Fibroblast of lung (primary cell): ENCODE data around the gene CAMK2G. TPM values are rescaled to one million over a fixed set of nuclear protein-coding genes. Genes with fewer than 3 reads are reported as not detected.

ENCODE experiments used
- DNase-seq, 2 donors: peaks; one replicate each; pipeline versions ENCODE4 v3.0.0 to v3.0.0-alpha.2; 2010; ENCODE audit warnings: low read depth in 2 of 2
- H2AFZ ChIP-seq: 2 replicates; pipeline ENCODE4 v1.5.1; 2012; ENCODE audit warnings: low read length, control low read depth, inconsistent platforms
- H3K27ac ChIP-seq: 2 replicates; pipeline ENCODE4 v1.5.1; 2011; ENCODE audit warnings: low read length, control low read depth; ENCODE audit not compliant: insufficient read depth
- H3K27me3 ChIP-seq: 2 replicates; pipeline ENCODE4 v1.5.1; 2011; ENCODE audit warnings: mild to moderate bottlenecking, low read length; ENCODE audit not compliant: control insufficient read depth, insufficient read depth
- H3K36me3 ChIP-seq: 2 replicates; pipeline ENCODE4 v1.5.1; 2011; ENCODE audit warnings: low read length; ENCODE audit not compliant: control insufficient read depth, insufficient read depth
- H3K4me1 ChIP-seq: 2 replicates; pipeline ENCODE4 v1.5.1; 2011; ENCODE audit warnings: low read length; ENCODE audit not compliant: control insufficient read depth, insufficient read depth; ENCODE audit errors: extremely low read depth
- H3K4me2 ChIP-seq: 2 replicates; pipeline ENCODE4 v1.5.1; 2011; ENCODE audit warnings: low read length, control low read depth; ENCODE audit not compliant: insufficient read depth; ENCODE audit errors: extremely low read depth
- H3K4me3 ChIP-seq, 4 experiments: fragments of 200-600 bp in 1 of 4; sonication (generic) in 1 of 4; replicated peaks in 1 of 4; 2 replicates each; pipeline ENCODE4 v1.5.1; 2011 to 2016; ENCODE audit warnings: low read length in 4 of 4, low read depth in 3 of 4, mild to moderate bottlenecking in 3 of 4, control low read depth in 2 of 4, inconsistent platforms in 1 of 4, mixed read lengths in 1 of 4; ENCODE audit not compliant: insufficient read depth in 1 of 4; ENCODE audit errors: control extremely low read depth in 1 of 4
- H3K79me2 ChIP-seq: 2 replicates; pipeline ENCODE4 v1.5.1; 2012; ENCODE audit warnings: mild to moderate bottlenecking, low read length, inconsistent platforms; ENCODE audit not compliant: control insufficient read depth, insufficient read depth
- H3K9ac ChIP-seq: 2 replicates; pipeline ENCODE4 v1.5.1; 2011; ENCODE audit warnings: mild to moderate bottlenecking, low read length, control low read depth; ENCODE audit not compliant: insufficient read depth
- H3K9me3 ChIP-seq: 2 replicates; pipeline ENCODE4 v1.5.1; 2012; ENCODE audit warnings: low read depth, low read length; ENCODE audit not compliant: control insufficient read depth, insufficient read depth
- H4K20me1 ChIP-seq: 2 replicates; pipeline ENCODE4 v1.5.1; 2011; ENCODE audit warnings: low read length; ENCODE audit not compliant: control insufficient read depth, insufficient read depth; ENCODE audit errors: extremely low read depth
- EZH2 ChIP-seq: IDR thresholded peaks from 2 replicates; pipeline ENCODE4 v1.5.1; 2012; ENCODE audit warnings: low read length, control low read depth, mild to moderate bottlenecking; ENCODE audit errors: missing control alignments
- polyA plus RNA-seq, 2 donors: library from polyadenylated mRNA; depleted of rRNA in 1 of 2; stranded (reverse) in 1 of 2; unstranded in 1 of 2; fragments of >200 nt; gene quantifications; 2 replicates each; pipeline ENCODE4 v1.2.1, GENCODE V29; 2011 to 2012; ENCODE audit warnings: missing spikeins in 1 of 2
- total RNA-seq: library from RNA; depleted of rRNA; stranded (reverse); fragments of >200 nt; gene quantifications from 2 replicates; pipeline ENCODE4 v1.2.1, GENCODE V29; 2014
- TF ChIP-seq, protein P1 (sequence below), 2 donors: IDR thresholded peaks in 1 of 2; conservative IDR thresholded peaks in 1 of 2; 1 replicate in 1 of 2; 2 replicates in 1 of 2; pipeline ENCODE4 v1.5.1; 2011 to 2012; ENCODE audit warnings: low read length in 2 of 2, control low read depth in 1 of 2, inconsistent platforms in 1 of 2, low read depth in 1 of 2, mild to moderate bottlenecking in 1 of 2

The CAMK2G gene
- total and polyA plus RNA-seq, 2 donors (not counting 1 experiment from before 2014, with no cell fraction given) = 25.9 to 32.2 TPM

- no peaks in the 10 kb centered on the region for H3K9me3 ChIP-seq
- H3K27ac ChIP-seq = no peak overlapping the region
- peaks cover 56% of the 10 kb centered on the region for H3K36me3 ChIP-seq
- no peaks in the 10 kb centered on the region for H3K27me3 ChIP-seq
- H3K4me3 ChIP-seq = no peak overlapping the region
- H4K20me1 ChIP-seq = no peaks in the 10 kb centered on the region
- H3K4me1 ChIP-seq = no peaks in the 10 kb centered on the region
- no peak overlapping the region for H3K4me2 ChIP-seq
- H3K9ac ChIP-seq = no peak overlapping the region
- no peak overlapping the region for H2AFZ ChIP-seq
- no peak for DNase-seq
- no peak for TF ChIP-seq EZH2
- TF ChIP-seq, protein P1, sequence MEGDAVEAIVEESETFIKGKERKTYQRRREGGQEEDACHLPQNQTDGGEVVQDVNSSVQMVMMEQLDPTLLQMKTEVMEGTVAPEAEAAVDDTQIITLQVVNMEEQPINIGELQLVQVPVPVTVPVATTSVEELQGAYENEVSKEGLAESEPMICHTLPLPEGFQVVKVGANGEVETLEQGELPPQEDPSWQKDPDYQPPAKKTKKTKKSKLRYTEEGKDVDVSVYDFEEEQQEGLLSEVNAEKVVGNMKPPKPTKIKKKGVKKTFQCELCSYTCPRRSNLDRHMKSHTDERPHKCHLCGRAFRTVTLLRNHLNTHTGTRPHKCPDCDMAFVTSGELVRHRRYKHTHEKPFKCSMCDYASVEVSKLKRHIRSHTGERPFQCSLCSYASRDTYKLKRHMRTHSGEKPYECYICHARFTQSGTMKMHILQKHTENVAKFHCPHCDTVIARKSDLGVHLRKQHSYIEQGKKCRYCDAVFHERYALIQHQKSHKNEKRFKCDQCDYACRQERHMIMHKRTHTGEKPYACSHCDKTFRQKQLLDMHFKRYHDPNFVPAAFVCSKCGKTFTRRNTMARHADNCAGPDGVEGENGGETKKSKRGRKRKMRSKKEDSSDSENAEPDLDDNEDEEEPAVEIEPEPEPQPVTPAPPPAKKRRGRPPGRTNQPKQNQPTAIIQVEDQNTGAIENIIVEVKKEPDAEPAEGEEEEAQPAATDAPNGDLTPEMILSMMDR (conservative IDR thresholded peaks at IDR 0.05 in 1 of 2, IDR thresholded peaks at IDR 0.05 in 1 of 2; ENCODE audit: low read depth in 1 of 2, low read length in 2 of 2) = no peak
- H3K79me2 ChIP-seq = peaks cover 8% of the 10 kb centered on the region
These were observed 80.9 kb downstream of the CAMK2G start for GRCh38 chr10:73793456-73793855.

DNA sequence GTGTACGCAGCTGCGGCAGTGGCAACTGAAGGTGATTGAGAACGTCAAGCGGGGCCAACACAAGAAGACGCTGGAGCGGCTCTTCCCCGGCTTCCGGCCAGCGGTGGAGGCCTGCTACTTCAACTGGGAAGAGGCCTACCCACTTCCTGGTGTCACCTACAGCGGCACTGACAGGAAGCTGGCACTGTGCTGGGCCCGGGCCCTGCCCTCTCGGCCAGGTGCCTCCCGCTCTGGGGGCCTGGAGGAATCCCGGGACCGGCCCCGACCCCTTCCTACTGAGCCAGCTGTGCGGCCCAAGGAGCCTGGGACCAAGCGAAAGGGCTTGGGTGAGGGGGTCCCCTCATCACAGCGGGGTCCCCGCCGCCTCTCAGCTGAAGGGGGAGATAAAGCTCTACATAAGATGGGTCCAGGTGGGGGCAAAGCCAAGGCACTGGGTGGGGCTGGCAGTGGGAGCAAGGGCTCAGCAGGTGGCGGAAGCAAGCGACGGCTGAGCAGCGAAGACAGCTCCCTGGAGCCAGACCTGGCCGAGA, 82.4 kb downstream of the CAMK2G start:
- Histone ChIP-seq H3K27me3 (no peaks in the 10 kb centered on the region), H3K4me1 (peaks cover 3% of the 10 kb centered on the region), H3K79me2 (peaks cover 20% of the 10 kb centered on the region), H3K27ac (no peak overlapping the region), H3K9ac (no peak overlapping the region), H3K36me3 (peaks cover 48% of the 10 kb centered on the region), H2AFZ (no peak overlapping the region), H4K20me1 (no peaks in the 10 kb centered on the region), H3K9me3 (no peaks in the 10 kb centered on the region), H3K4me2 (no peak overlapping the region), H3K4me3 (no peak overlapping the region)
- no peak for TF ChIP-seq EZH2
- TF ChIP-seq, protein P1 (conservative IDR thresholded peaks at IDR 0.05 in 1 of 2, IDR thresholded peaks at IDR 0.05 in 1 of 2; ENCODE audit: low read depth in 1 of 2, low read length in 2 of 2) = no peak
- no peak for DNase-seq

GRCh38 chr10:73790886-73791625, 83.3 kb downstream of the CAMK2G start:
- Histone ChIP-seq H3K36me3 (peaks cover 46% of the 10 kb centered on the region), H3K4me2 (no peak overlapping the region), H4K20me1 (no peaks in the 10 kb centered on the region), H3K9me3 (no peaks in the 10 kb centered on the region), H3K27ac (no peak overlapping the region), H3K79me2 (peaks cover 27% of the 10 kb centered on the region), H3K9ac (no peak overlapping the region), H2AFZ (no peak overlapping the region), H3K4me1 (peaks cover 3% of the 10 kb centered on the region), H3K4me3 (no peak overlapping the region), H3K27me3 (no peaks in the 10 kb centered on the region)
- TF ChIP-seq, protein P1 (conservative IDR thresholded peaks at IDR 0.05 in 1 of 2, IDR thresholded peaks at IDR 0.05 in 1 of 2; ENCODE audit: low read depth in 1 of 2, low read length in 2 of 2) = no peak
- TF ChIP-seq EZH2 = no peak
- no peak for DNase-seq
